Endothelial cell of umbilical vein (primary cell): ENCODE measurements around the gene VMP1. TPM values are rescaled to one million over a fixed set of nuclear protein-coding genes. Genes with fewer than 3 reads are reported as not detected.

Experiments
- BruUV-seq: library from RNA; stranded (reverse); fragments of 400-500 nt; replicated peaks from 2 replicates; lab custom pipeline; 2021; lab: Mats Ljungman, UMichigan
- CTCF ChIA-PET: fragments of 300-600, 350-600 bp; sonication (Branson Sonifier 250); formaldehyde crosslinking; loops from one replicate; lab custom pipeline; 2021; ENCODE audit warnings: antibody characterized with exemption, inconsistent platforms; lab: Charles Lee
- POLR2A ChIA-PET: fragments of 300-600, 350-600 bp; sonication (Branson Sonifier 250); formaldehyde crosslinking; loops from one replicate; lab custom pipeline; 2021; ENCODE audit warnings: antibody characterized with exemption, inconsistent platforms; lab: Charles Lee
- DNase-seq: peaks from one replicate; pipeline ENCODE4 v3.0.0-alpha.2; 2011; ENCODE audit warnings: low read depth, low spot score
- FAIRE-seq: peaks from 2 replicates; lab custom pipeline; 2011; peaks lifted over from hg19 to GRCh38; lab: Jason Lieb, UNC
- H2AFZ ChIP-seq: 2 replicates; pipeline ENCODE4 v1.6.0; 2012; ENCODE audit warnings: low read depth, low read length, control low read depth, inconsistent platforms
- H3K27ac ChIP-seq: 2 replicates; pipeline ENCODE4 v1.5.1; 2011; ENCODE audit warnings: low read depth, mild to moderate bottlenecking, control low read depth, low read length, moderate library complexity; ENCODE audit not compliant: insufficient read depth
- H3K27me3 ChIP-seq, 2 experiments: 2 replicates each; pipeline versions ENCODE4 v1.6.0 to v1.6.1; 2011; ENCODE audit warnings: low read length in 2 of 2, mixed read lengths in 1 of 2; ENCODE audit not compliant: control insufficient read depth in 2 of 2, insufficient read depth in 2 of 2
- H3K36me3 ChIP-seq, 2 experiments: 2 replicates in 1 of 2; 3 replicates in 1 of 2; pipeline ENCODE4 v1.5.1; 2011; ENCODE audit warnings: low read length in 2 of 2, mild to moderate bottlenecking in 1 of 2, moderate library complexity in 1 of 2; ENCODE audit not compliant: control insufficient read depth in 2 of 2, insufficient read depth in 2 of 2; ENCODE audit errors: extremely low read depth in 1 of 2
- H3K4me1 ChIP-seq: 3 replicates; pipeline ENCODE4 v1.5.1; 2011; ENCODE audit warnings: mild to moderate bottlenecking, low read length; ENCODE audit not compliant: control insufficient read depth, insufficient read depth; ENCODE audit errors: extremely low read depth
- H3K4me2 ChIP-seq: 2 replicates; pipeline ENCODE4 v1.6.1; 2011; ENCODE audit warnings: low read length, control low read depth, mixed read lengths; ENCODE audit not compliant: insufficient read depth
- H3K4me3 ChIP-seq, 3 experiments: fragments of 200-600 bp in 1 of 3; sonication (generic), shearing (Covaris generic) in 1 of 3; replicated peaks in 1 of 3; 2 replicates each; pipeline ENCODE4 v1.5.1; 2011 to 2016; ENCODE audit warnings: control low read depth in 3 of 3, low read length in 3 of 3, mild to moderate bottlenecking in 2 of 3, inconsistent platforms in 1 of 3, low read depth in 1 of 3, moderate library complexity in 1 of 3; ENCODE audit not compliant: insufficient read depth in 1 of 3
- H3K79me2 ChIP-seq: 2 replicates; pipeline ENCODE4 v1.6.0; 2012; ENCODE audit warnings: low read length, inconsistent platforms; ENCODE audit not compliant: control insufficient read depth, insufficient read depth
- H3K9ac ChIP-seq: replicated peaks from 2 replicates; pipeline ENCODE3; 2011; ENCODE audit warnings: low read length, control low read depth; ENCODE audit not compliant: insufficient read depth; ENCODE audit errors: extremely low read depth
- H3K9me1 ChIP-seq: replicated peaks from 3 replicates; pipeline ENCODE4 v1.6.0; 2011; ENCODE audit warnings: mild to moderate bottlenecking, low read length; ENCODE audit not compliant: control insufficient read depth, insufficient read depth; ENCODE audit errors: extremely low read depth
- H3K9me3 ChIP-seq: replicated peaks from 2 replicates; pipeline ENCODE4 v1.5.1; 2012; ENCODE audit warnings: low read length, inconsistent platforms; ENCODE audit not compliant: control insufficient read depth, insufficient read depth
- H4K20me1 ChIP-seq: replicated peaks from 2 replicates; pipeline ENCODE3; 2011; ENCODE audit warnings: mild to moderate bottlenecking, low read length; ENCODE audit not compliant: control insufficient read depth, insufficient read depth; ENCODE audit errors: extremely low read depth
- EZH2 ChIP-seq: IDR thresholded peaks from 2 replicates; pipeline ENCODE4 v1.6.1; 2012; ENCODE audit warnings: borderline replicate concordance, low read depth, mild to moderate bottlenecking, moderate library complexity, low read length, inconsistent platforms; ENCODE audit not compliant: severe bottlenecking
- GATA2 ChIP-seq: IDR thresholded peaks from 2 replicates; pipeline ENCODE4 v1.7.0; 2011; ENCODE audit warnings: low read depth, mild to moderate bottlenecking, moderate library complexity, mixed read lengths, low read length; ENCODE audit not compliant: insufficient read length, insufficient read depth
- JUN ChIP-seq: IDR thresholded peaks from 2 replicates; pipeline ENCODE4 v1.6.1; 2011; ENCODE audit warnings: borderline replicate concordance, low read depth; ENCODE audit not compliant: insufficient read length, insufficient read depth
- MYC ChIP-seq: IDR thresholded peaks from one replicate; pipeline ENCODE4 v1.6.1; 2011; ENCODE audit warnings: mild to moderate bottlenecking, low read depth, low read length
- POLR2A ChIP-seq: IDR thresholded peaks from 2 replicates; pipeline ENCODE4 v1.6.1; 2012; ENCODE audit warnings: low read depth, mild to moderate bottlenecking, control low read depth, low read length
- POLR2AphosphoS5 ChIP-seq: IDR thresholded peaks from 2 replicates; pipeline ENCODE4 v1.6.1; 2012; ENCODE audit warnings: low read depth, mild to moderate bottlenecking, control low read depth, low read length, moderate library complexity; ENCODE audit not compliant: insufficient read depth
- dilution Hi-C: fragments of 300-500 bp; cut with MboI; formaldehyde crosslinking; loops from one replicate; pipeline ENCODE4 v1.15.0; 2019; ENCODE audit warnings: low sequenced_read_pairs; ENCODE audit not compliant: extremely low pct_ligation_motif_present
- intact Hi-C: fragments of 100-400 bp; cut with micrococcal nuclease; formaldehyde crosslinking; loops from one replicate; pipeline ENCODE4 v1.10.0; 2022
- polyA plus RNA-seq, 4 experiments: library from polyadenylated mRNA; depleted of rRNA in 3 of 4; stranded (reverse) in 3 of 4; unstranded in 1 of 4; fragments of >200 nt; gene quantifications; 2 replicates each; pipeline versions ENCODE4 v1.2.1 to v1.2.3, GENCODE V29; 2011 to 2012; ENCODE audit warnings: missing spikeins in 1 of 4
- total RNA-seq: library from RNA; stranded (reverse); gene quantifications from 2 replicates; pipeline ENCODE4 v1.2.3, GENCODE V29; 2021
- TF ChIP-seq, protein P1 (sequence below): IDR thresholded peaks from 2 replicates; pipeline ENCODE4 v1.6.1; 2011; ENCODE audit not compliant: insufficient read depth, insufficient read length

Gene VMP1
- total and polyA plus RNA-seq, 2 donors (not counting 3 experiments of a cell fraction or from before 2014, with no cell fraction given): 138 to 270 TPM

DNA sequence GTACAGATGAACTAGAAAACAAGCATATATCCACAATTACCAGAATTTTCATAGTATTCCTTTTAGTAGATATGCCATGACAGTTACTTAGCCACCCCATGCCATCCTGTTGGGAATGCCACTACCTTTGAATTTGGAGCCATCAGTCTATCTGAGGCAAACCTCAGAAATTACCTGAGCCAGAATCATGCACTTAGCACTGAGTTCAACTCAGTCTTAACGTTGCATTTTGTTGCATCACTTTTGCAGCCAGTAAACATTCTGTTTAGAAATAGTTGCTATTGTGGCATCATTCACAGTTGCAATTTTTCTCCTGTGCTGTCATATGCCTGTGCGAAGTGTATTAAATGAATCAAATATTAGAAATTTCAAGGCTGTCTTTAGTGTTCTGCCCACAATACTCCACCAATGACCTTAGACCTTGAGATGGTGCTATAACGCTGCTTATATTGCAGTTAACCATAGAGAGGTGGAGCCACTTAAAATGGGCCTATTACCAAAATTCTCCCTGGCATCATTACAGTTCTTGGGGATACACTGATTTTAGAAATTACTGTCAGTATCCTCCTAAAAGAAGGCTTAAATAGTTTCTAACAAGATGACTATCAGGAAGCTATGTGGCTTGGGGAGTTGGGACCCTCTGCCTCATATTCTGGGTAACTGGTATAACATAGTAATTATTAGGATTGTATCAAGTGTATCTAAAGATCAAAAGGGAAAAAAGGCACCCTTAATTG lies 11.3 kb upstream of the VMP1 start:
- no peak for FAIRE-seq
- TF ChIP-seq JUN: no peak
- peak; percentile 17 for TF ChIP-seq POLR2AphosphoS5
- TF ChIP-seq, protein P1, sequence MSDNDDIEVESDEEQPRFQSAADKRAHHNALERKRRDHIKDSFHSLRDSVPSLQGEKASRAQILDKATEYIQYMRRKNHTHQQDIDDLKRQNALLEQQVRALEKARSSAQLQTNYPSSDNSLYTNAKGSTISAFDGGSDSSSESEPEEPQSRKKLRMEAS: no peak
- no peak for TF ChIP-seq MYC
- TF ChIP-seq GATA2: no peak
- peak; percentile 14 for TF ChIP-seq POLR2A
- TF ChIP-seq EZH2: no peak

More for the DNA sequence above, 11.3 kb upstream of the VMP1 start:
- no peak overlapping the region for H3K4me2 ChIP-seq
- H3K9me1 ChIP-seq: no peaks in the 10 kb centered on the region
- peaks cover 75% of the 10 kb centered on the region for H3K79me2 ChIP-seq
- H3K27ac ChIP-seq: no peak overlapping the region
- peaks cover 10% of the 10 kb centered on the region for H4K20me1 ChIP-seq
- dilution Hi-C loops (no loop called here), intact Hi-C loops (no loop called here)
- no peak overlapping the region for H3K4me3 ChIP-seq
- H3K36me3 ChIP-seq: peaks cover 35 to 48% of the 10 kb centered on the region in 2 experiments
- CTCF ChIA-PET: interaction anchor here (1.0 kb wide), 1 partner anchor 163 kb away, joined by 3 read pairs; no protein-coding TSS in a partner anchor
- no peak overlapping the region for H3K9ac ChIP-seq
- POLR2A ChIA-PET: no interaction called here
- no peak for DNase-seq
- no peak overlapping the region for H2AFZ ChIP-seq
- H3K27me3 ChIP-seq: no peaks in the 10 kb centered on the region
- BruUV-seq: no TSS peak
- no peaks in the 10 kb centered on the region for H3K9me3 ChIP-seq
- no peaks in the 10 kb centered on the region for H3K4me1 ChIP-seq
